Activated T-helper 9 cell treated with anti-CD3 and anti-CD28 coated beads, Interleukin-2, amount 50 U/mL, for 16 hours (primary cell): Measurements from ENCODE around the gene IKZF4.
A peak's percentile ranks its signal among the peaks of the same experiment; 100 is the strongest.
"Not testable (repeated sequence)": the region's sequence is repeated elsewhere in the genome, so short reads cannot be mapped to it uniquely, and the experiment has no call there.

Source experiments
- DNase-seq: peaks from one replicate; pipeline ENCODE4 v3.0.0-alpha.2; 2020; ENCODE audit warnings: low read depth

Gene IKZF4

DNA sequence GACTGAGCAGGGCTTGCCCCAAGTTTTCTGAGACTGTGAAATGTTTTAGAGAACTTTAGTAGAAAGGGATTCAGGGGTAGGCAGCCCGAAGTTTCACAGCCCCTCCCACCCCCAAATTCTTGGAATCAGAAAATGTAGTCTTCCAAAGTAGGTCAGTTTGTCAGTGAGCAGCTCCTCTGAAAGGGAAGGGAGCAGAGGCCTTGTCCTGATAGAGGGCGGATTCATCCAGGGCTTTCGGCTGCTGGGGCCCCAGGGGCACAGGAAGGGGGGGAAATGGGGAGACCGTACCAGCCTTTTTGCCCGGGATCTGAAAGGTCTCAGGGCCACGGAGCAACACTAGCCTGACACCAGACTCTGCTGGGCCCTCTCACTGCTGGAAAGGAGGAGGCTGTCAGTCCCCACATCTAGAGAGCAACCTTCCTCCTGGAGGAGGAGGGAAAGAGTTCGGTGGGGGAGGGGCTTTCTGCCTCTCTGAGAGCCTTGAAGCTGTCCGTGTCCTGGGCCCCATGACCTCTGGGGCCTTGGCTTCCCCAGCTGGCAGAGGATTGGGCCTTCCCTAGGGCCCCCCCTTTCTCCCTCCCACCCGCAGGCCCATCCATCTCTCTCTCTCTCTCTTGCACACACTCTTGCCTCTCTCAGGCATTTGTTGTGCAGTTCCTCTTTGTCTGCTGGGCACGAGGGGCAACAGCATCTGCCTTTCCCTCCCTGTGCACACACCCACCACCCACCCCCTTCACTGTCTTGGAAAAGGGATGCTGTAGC is at the start of gene IKZF4:
IKZF4 (plus strand) TSS at position 621 of the 762 bp plus-strand sequence. CDS start 451 bp downstream, outside the sequence.
- no peak for DNase-seq

DNA sequence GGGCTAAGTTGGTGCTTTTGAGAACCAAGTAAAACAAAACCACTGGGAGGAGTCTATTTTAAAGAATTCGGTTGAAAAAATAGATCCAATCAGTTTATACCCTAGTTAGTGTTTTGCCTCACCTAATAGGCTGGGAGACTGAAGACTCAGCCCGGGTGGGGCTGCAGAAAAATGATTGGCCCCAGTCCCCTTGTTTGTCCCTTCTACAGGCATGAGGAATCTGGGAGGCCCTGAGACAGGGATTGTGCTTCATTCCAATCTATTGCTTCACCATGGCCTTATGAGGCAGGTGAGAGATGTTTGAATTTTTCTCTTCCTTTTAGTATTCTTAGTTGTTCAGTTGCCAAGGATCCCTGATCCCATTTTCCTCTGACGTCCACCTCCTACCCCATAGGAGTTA is 48.8 kb upstream of the IKZF4 start:
- DNase-seq = no peak

DNA sequence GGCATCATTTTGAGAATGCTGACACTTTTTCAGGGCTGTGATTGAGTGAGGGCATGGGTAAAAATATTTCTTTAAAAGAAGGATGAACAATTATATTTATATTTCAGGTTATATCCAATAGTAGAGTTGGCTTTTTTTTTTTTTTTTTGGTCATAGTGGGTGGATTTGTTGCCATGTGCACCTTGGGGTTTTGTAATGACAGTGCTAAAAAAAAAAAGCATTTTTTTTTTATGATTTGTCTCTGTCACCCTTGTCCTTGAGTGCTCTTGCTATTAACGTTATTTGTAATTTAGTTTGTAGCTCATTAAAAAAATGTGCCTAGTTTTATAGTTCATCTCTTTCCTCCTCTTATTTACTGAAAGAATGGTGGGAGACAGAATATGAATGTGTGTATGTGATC is 48.4 kb upstream of the IKZF4 start:
- DNase-seq = no peak

DNA sequence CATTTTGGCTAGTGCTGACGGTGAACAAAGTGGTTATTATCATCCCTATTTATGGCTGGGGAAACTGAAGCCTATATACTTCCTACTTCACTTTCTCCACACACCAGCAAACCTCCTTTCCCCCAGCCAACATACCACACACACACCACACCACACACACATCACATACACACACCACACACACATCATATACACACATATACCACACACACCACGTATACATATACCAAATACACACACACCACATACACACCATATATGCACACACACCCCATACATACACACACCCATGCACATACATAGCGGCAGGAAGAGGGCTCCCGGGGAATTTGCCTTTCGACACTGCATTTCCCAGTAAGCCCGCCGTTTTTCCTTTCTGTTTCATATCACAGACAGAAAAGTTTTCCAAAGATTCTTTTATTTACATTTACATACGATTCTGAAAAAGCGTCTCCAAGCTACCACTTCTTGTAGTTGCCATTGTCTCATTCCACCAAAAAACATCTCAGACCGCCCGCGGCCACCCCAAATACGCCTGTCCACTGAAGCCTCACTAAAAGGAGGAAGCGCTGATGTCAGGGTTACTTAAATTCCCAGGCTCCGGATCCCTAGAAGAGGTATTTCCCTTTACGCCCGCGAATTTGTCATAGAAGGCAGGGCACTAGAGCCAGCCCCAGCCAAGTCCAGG is 47.8 kb upstream of the IKZF4 start:
- DNase-seq = no peak

DNA sequence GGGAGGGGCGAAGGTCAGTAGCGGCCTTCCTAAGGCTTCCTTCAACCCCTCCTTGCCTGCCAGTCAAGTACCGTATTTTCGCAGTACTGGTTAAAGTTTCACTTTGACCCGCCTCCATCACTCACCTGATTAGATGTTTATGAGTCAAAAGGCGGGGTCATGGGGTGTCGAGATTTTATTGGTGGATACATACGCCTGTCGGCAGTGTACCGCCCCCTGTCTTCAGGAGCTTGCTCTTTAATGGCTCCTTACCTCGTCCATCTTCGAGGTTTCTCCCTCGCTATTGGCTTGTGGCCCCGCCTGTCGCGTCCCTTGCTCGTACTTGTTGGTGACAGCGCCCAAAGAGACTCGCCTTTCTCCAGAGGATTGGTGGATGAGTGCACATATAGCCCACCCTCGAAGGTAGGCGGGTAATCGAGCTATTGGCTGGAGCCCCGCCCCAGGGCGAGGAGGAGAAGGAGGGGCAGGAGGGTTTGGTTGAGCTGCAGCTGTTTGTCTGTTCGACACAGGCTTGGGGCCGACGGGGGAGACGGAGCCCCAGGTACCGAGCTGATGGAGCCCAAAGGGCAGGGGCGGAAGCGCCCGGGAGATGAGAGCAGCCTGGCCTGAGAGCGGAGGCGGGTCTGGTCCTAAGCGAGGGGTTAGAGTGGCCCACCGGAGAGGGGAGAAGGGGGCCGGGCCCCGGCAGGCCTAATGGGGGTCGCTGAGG is 47.1 kb upstream of the IKZF4 start, which contains the start of gene RAB5B:
RAB5B (plus strand) TSS at position 480 of the 709 bp plus-strand sequence. CDS start 12,883 bp downstream, outside the sequence.
- DNase-seq = peak; percentile 95

DNA sequence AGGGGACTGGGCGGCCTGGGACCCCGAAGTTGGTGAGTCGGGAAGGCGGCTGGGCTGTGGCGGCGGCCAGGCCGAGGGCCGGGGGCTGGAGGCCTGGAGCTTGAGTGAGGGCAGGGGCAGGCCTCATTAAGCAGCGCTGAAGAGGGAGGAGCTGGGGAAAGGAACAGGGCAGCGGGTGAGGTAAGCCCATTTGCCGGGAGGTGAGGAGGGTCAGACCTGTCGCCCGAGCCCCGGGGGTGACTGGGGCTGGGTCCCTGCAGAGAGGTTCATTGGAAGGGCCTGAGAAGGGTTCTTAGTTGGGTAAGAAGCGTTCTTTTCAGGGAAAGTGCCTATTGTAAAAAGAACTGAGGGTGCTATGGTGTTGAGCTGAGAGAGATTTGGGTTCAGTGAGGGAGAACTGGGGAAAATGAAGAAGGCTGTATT is 46.5 kb upstream of the IKZF4 start:
- peak; percentile 16 for DNase-seq

DNA sequence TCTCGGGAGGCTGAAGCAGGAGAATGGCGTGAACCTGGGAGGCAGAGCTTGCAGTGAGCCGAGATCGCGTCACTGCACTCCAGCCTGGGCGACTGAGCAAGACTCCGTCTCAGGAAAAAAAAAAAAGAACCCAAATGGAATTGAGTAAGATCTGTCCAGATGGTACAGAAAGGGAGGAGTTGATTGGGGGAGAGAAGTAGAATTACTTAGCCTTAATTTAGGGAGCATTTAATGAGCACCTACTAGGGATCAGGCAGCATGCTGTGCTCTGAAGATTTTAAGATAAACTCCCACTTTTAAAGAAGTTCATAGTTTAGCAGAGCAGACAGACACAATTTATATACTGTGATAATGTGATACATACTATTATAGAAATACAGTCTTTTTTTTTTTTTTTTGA is 42.5 kb upstream of the IKZF4 start:
- DNase-seq = no peak

DNA sequence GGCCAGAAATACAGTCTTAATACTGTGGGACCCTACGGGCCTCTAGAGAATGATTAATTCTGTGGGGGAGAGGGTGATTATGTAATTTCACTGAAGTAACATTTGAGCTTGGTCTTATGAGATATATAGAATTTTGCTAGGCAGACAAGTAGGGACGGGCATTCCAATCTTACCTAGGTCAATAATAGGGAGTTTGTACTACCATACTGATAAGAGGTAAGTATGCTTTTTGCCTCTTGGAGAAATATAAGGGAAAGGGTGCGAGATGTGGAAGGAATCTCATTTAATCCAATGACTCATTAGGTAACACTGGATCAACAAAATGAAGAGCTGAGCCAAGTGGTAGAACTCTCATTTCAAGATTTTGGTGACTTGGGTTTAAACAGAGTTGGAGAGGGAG is 41.8 kb upstream of the IKZF4 start:
- no peak for DNase-seq

DNA sequence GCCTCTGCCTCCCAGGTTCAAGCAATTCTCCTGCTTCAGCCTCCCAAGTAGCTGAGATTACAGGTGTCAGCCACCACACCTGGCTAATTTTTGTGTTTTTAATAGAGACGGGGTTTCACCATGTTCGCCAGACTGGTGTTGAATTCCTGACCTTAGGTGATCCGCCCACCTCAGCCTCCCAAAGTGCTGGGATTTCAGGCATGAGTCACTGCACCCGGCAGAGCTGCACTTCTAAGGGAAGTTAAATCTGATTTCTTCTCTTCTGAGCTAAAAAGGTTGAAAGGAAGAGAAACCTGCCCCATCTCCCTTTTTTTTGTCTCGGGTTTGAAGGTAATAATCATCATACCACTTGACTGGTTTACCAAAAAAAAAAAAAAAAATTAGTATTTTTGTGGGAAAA is 39.0 kb upstream of the IKZF4 start:
- DNase-seq = not testable (repeated sequence)

DNA sequence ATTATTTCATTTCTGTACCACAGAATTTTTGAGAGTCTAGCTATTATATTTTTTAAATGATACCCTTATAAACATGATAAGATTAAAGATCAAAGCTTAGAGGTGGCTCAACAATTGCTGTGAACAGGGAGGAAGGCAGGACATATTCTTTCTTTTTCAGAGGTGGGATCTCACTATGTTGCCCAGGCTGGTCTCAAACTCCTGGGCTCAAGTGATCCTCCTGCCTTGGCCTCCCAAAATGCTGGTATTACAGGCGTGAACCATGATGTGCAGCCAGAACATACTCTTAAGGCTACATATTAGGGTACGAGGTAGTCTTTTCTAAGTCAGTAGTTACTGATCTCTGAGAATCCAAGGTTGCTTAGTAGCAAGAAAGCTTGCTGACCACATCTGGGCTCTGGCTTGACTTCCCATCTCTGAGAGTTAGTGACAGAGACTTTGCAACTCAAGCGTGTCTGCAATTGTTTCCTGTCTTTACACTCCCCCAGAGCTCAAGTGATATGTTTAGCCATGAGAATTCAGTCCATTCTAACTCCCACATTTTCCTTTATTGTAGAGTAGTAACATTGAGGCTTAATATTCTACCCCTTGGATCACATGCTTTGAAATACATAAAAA is 38.4 kb upstream of the IKZF4 start:
- no peak for DNase-seq

DNA sequence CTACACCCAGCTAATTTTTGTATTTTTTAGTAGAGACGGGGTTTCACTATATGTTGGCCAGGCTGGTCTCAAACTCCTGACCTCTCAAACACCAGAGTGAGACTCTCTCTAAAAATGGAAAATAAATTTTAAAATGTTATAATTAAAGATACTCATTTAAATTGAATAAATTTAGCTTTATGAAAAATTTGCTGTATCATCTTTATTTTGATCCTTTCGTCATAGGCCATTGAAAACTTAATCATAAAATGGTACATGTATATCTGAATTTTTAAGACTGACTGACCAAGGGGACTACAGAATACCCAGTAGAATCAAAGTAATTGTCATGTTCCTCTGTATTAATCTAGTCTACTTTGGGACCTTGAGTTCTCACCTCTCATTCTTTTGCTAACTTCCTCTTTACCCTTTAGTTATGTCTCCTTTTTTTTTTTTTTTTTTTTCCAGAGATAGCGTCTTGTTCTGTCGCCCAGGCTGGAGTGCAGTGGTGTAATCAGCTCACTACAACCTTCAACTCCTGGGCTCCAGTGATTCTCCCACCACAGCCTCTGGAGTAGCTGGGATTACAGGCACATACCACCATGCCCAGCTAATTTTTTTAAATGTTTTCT is 37.5 kb upstream of the IKZF4 start:
- no peak for DNase-seq

DNA sequence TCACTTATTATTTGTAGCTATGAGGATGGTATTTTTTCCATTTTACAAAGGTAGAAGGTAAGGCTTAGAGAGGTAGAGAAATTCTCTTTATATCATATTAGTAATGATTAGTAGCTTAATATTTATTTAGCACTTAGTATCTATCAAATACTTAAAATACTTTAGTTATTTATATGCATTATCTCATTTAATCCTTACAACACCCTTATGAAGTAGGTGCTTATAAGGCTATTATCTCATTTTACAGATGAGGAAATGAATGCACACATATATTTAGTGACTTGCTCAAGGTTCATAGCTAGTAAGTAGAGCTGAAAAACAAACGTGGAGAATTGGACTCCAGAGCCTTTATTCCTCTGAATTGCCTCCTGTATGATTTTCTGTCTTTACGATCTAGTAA is 36.0 kb upstream of the IKZF4 start:
- DNase-seq = no peak

DNA sequence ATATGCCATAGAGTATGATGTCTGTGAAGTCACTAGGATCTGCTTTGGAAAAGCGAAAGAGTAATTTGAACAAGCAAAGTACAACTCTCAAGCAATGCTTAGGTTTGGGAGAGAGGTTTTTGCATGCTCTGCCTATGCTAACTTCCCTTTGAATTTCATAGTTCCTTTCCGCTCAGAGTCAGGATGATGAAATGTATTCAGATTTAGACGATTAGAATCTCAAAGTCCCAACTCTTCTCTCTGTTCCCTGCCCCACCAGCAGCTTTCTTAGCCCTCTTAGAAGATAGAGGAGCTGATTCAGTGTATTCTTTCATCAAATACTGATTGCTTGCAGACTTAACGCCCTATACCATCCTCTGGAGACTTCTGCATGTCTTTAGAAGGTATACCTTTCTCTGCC is 35.5 kb upstream of the IKZF4 start:
- DNase-seq = no peak

DNA sequence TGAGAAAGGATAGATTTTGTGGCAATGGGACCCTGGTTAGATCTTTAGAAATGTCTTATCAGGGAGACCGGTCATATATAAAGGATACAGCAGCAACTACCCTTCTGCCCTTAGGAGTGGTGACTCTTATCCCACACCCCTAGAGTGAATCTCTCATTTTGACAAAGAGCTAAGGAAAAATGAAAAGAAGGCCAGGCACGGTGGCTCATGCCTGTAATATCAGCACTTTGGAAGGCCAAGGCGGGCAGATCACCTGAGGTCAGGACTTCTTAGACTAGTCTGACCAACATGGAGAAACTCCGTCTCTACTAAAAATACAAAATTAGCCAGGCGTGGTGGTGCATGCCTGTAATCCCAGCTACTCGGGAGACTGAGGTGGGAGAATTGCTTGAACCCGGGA is 34.9 kb upstream of the IKZF4 start:
- DNase-seq = not testable (repeated sequence)

DNA sequence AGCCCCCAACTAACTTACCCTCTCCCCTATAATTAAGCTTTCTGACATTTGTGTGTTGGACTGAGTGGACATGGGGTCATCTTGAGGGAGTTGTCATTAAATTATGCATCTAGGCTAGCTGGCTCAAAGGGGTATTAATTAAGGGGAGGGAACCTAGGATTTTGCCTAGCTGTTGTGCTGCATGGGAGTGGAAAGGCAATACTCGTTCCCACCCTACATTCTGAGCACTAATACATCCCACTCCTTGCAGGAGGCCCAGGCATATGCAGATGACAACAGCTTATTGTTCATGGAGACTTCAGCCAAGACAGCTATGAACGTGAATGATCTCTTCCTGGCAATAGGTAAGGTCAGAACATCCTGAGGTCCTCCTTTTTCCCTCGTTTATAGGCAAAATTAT is 29.7 kb upstream of the IKZF4 start:
- DNase-seq = no peak

DNA sequence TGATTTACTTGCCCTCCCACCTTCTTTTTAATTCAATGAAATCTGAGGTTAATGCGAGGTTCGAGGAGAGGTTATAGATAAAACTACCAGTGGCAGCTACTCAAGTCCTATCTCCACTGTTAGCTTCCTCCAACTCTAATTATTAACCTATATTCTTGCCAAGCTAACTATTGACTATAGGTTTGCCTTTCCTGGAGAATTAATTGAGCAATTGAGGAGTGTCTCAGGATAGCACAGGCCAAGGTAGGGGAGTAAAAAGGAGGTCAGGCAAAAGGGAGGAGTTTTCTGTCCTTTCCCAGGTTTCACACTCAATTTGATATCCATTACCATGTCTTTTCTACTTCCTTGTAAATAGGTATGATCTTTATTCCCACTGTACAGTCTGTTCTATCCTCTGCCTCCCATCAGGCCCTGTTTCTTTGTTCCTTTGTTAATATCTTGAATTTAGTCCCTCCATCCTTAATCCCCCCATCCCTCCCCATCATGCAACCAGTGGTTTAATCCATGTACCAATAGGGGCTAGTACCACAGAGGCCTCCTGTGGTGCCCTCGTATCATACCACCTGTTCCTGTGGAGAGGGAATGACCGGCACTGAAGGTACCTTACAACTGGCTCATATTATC is 27.5 kb upstream of the IKZF4 start:
- no peak for DNase-seq

DNA sequence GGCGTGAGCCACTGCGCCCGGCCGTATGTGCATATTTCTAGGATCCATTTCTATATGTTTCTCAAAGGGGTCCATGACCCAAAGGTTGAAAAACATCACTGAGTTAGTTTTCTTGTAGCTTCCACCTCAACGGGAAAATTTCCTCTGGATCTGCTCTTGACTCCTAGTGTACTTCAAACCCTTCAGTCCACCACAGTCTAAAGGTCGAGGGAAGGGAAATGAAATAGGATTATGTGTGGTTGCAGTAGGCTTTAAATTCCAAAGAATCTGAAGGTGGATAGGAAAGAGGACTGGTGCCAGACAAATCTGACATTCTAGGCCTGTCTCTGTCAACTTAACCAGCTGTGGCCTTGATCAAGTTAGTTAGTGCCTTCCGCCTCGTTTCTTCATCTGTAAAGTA is 25.5 kb upstream of the IKZF4 start:
- DNase-seq = no peak

DNA sequence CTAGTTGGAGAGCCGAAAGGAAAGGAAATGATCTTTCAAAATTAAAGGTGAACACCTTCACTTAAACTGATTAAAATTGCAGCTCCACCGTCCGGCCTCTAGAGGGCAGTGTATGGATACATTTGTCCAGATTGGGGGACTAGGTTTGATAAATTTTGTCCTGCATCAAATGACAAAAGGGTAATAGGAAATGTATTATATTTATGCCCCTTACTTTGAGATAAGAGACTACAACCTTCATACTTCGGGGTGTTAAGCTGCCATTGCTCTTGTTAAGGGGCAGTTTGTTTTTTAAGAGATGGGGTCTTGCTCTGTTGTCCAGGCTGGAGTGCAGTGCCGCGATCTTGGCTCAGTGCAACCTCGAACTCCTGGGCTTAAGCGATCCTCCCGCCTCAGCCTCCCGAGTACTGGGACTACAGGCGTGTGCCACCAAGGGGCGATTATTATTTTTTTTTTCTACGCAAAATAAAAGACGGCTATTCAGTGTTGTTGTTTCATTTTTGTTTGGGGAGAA is 24.6 kb upstream of the IKZF4 start:
- peak; percentile 44 for DNase-seq

DNA sequence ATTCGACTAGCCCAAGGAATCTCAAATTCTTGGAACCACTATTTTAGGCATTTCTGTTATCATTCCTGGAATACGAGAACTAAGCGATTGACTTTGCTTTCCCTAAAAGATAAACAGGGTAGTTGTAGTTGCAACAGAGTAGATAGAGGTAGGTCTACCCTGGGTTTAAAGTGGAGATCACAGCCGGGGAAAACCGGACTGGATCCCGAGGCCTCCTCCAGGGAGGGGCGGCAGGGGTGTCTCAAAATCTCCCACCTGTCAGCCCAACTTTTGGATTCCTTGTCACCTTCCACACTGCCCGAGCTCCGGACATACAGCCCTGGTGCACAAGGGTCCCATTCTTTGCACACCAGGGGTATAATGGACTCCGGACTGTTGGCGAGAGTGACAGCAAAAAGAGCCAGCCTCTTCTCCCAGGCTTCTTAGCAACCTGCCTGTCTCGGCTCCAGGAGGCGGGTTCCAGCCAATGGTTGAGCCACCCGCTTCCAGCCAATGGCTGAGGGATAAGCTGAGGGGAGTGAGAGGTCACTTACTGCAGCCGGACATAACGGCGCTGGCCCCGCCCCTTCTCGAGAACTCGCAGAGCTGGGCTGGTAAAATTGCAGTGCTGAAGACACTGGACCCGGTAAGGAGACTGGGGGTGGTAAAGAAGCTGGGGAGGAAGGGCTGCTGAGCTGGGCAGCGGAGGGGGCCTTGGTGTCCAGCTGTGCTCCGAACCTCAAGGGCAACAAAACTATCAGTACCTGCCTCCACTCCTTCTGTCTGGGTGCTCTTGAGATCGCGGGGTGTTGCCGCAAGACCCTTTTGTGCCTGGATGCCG is 23.9 kb upstream of the IKZF4 start, which contains the start of gene SUOX:
SUOX (plus strand) TSS at position 562 of the 820 bp plus-strand sequence. CDS start 4,946 bp downstream, outside the sequence.
- DNase-seq = no peak

DNA sequence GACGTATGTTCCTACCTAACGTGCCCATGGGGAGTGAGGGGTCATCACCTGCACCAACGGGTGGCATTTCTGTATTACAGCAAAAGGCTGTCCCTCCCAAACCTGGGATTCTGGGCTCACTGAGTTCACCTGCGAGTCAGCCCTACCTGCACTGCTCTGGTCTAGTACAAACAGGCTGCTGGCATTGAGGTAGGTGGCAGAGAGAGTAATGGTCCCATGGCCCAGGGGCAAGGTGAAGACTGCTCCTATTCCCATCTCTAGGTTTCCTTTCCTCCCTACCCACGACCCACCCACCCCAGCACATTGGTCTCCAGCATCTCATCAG is 23.3 kb upstream of the IKZF4 start:
- no peak for DNase-seq
